Endothelial cell (in vitro differentiated cells): Measurements from ENCODE around the gene CTNNBL1. TPM values are rescaled to one million over a fixed set of nuclear protein-coding genes. Genes with fewer than 3 reads are reported as not detected.

Source experiments
- DNase-seq: peaks from one replicate; pipeline ENCODE4 v3.0.0; 2021; ENCODE audit warnings: low spot score
- H3K27ac Mint-ChIP-seq: one replicate; pipeline ENCODE4 v1.8.0; 2021; ENCODE audit warnings: mixed read lengths, inconsistent platforms; ENCODE audit not compliant: unreplicated experiment
- H3K27me3 Mint-ChIP-seq: one replicate; pipeline ENCODE4 v1.8.0; 2021; ENCODE audit warnings: mild to moderate bottlenecking, moderate library complexity, mixed read lengths, inconsistent platforms; ENCODE audit not compliant: unreplicated experiment
- H3K36me3 Mint-ChIP-seq: one replicate; pipeline ENCODE4 v1.8.0; 2021; ENCODE audit warnings: mild to moderate bottlenecking, low read depth, mixed read lengths, inconsistent platforms; ENCODE audit not compliant: unreplicated experiment
- H3K4me1 Mint-ChIP-seq: one replicate; pipeline ENCODE4 v1.8.0; 2021; ENCODE audit warnings: mild to moderate bottlenecking, mixed read lengths, inconsistent platforms; ENCODE audit not compliant: unreplicated experiment
- H3K4me3 Mint-ChIP-seq: one replicate; pipeline ENCODE4 v1.8.0; 2021; ENCODE audit warnings: mild to moderate bottlenecking, mixed read lengths, inconsistent platforms; ENCODE audit not compliant: unreplicated experiment
- H3K9me3 Mint-ChIP-seq: one replicate; pipeline ENCODE4 v1.8.0; 2021; ENCODE audit warnings: mixed read lengths, inconsistent platforms; ENCODE audit not compliant: unreplicated experiment
- total RNA-seq: library from RNA; stranded (reverse); fragmentation: NEBNext Ultra II Directional; extraction: Animal tissue kit (Norgen Biotek cat#: 25700); gene quantifications from one replicate; pipeline ENCODE4 v1.2.1, GENCODE V29; 2021; ENCODE audit not compliant: unreplicated experiment
- TF ChIP-seq, protein P1 (sequence below): fragments of 200-600 bp; sonication (generic); IDR thresholded peaks from one replicate; pipeline ENCODE4 v1.5.0; 2021; ENCODE audit warnings: antibody characterized with exemption; ENCODE audit not compliant: unreplicated experiment

CTNNBL1 gene
- total RNA-seq, 1 donor from 2014 or later: 84.8 TPM

DNA sequence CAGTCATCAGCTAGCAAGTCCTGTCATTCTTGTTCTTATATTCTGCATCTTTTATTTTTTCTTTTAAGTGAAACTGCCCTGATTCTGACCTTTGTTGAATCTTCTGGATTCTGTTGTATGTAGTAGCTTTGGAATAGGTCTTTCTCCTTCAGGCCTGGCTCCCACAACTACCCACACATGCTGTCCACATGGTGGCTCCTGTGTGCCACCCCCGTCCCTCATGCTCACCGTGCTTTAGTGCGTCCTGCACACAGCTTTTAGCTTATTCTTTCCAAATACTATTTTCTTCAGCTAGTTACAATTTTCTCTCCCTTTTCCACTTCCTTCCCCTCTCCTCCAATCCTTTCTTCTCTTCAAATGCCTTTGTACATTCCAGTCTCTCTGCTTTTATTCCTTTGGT lies 61.8 kb downstream of the CTNNBL1 start:
- H3K4me1 Mint-ChIP-seq: peaks cover 7% of the 10 kb centered on the region
- no peaks in the 10 kb centered on the region for H3K9me3 Mint-ChIP-seq
- H3K27me3 Mint-ChIP-seq: peaks cover 2% of the 10 kb centered on the region
- no peak overlapping the region for H3K4me3 Mint-ChIP-seq
- H3K36me3 Mint-ChIP-seq: peaks cover 19% of the 10 kb centered on the region
- no peak for DNase-seq
- TF ChIP-seq, protein P1, sequence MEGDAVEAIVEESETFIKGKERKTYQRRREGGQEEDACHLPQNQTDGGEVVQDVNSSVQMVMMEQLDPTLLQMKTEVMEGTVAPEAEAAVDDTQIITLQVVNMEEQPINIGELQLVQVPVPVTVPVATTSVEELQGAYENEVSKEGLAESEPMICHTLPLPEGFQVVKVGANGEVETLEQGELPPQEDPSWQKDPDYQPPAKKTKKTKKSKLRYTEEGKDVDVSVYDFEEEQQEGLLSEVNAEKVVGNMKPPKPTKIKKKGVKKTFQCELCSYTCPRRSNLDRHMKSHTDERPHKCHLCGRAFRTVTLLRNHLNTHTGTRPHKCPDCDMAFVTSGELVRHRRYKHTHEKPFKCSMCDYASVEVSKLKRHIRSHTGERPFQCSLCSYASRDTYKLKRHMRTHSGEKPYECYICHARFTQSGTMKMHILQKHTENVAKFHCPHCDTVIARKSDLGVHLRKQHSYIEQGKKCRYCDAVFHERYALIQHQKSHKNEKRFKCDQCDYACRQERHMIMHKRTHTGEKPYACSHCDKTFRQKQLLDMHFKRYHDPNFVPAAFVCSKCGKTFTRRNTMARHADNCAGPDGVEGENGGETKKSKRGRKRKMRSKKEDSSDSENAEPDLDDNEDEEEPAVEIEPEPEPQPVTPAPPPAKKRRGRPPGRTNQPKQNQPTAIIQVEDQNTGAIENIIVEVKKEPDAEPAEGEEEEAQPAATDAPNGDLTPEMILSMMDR: no peak
- no peak overlapping the region for H3K27ac Mint-ChIP-seq

DNA sequence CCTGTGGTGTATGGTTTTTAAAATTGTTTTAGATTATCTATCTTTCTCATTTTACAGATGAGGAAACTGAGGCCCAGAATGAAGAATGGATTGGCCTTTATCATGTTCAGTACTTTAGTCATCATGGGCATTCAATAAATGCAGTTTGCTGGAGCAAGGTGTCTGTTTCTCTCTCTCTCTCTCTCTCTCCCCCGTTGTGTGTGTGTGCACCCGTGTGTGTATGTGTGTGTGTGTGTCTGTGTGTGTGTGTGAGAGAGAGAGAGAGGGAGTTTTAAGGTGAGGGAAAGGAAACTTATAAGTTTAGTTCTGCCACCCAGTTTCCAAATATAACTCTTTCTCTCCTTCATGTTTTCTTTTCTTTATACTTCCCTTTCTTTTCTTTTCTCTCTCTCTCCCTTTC lies 62.4 kb downstream of the CTNNBL1 start:
- Mint-ChIP-seq H3K9me3 (no peaks in the 10 kb centered on the region), H3K4me3 (no peak overlapping the region), H3K27ac (no peak overlapping the region), H3K36me3 (peaks cover 14% of the 10 kb centered on the region), H3K4me1 (peaks cover 7% of the 10 kb centered on the region), H3K27me3 (peaks cover 2% of the 10 kb centered on the region)
- DNase-seq: no peak
- TF ChIP-seq, protein P1: no peak

DNA sequence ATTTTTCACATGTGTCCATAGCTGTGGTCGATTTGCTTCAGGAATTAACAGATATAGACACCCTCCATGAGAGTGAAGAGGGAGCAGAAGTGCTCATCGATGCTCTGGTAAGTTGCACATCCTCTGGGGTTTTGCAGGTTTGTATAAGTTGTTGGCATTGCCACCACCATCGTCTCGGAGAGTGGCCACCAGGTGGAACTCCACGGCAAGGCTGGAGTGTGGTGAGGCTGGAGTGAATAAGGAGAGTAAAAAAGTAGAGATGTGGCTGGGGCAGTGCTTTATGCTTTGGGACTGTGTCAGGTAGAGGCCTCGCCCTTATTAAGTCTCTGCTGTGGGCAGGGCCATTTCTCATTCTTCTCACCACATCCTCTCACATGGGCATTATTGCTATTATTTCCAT lies 63.7 kb downstream of the CTNNBL1 start:
- H3K27ac Mint-ChIP-seq: no peak overlapping the region
- peaks cover 7% of the 10 kb centered on the region for H3K4me1 Mint-ChIP-seq
- TF ChIP-seq, protein P1: no peak
- no peaks in the 10 kb centered on the region for H3K9me3 Mint-ChIP-seq
- H3K36me3 Mint-ChIP-seq: peaks cover 8% of the 10 kb centered on the region
- no peak for DNase-seq
- H3K4me3 Mint-ChIP-seq: peak overlapping the region; percentile 42
- peaks cover 2% of the 10 kb centered on the region for H3K27me3 Mint-ChIP-seq

DNA sequence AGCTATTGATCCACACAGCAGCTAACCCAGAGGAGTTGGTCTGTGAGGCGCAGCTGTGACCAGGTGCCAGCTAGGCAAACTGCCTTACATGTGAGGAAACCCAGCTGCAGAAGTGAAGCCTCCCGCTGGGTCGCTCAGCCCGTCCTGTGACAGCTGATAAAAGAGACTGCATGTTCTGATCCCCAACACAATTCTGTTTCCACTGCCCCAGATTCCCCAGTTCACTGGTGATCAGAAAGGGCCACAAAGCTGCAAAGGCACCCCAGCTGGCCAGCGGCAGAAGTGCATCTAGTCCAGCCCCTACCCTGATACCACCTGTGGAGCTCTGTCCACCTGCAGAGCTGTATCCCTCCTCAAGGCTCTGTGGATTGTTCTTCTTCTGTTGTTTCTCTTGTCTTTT lies 64.5 kb downstream of the CTNNBL1 start:
- DNase-seq: peak; percentile 9
- H3K4me1 Mint-ChIP-seq: peaks cover 7% of the 10 kb centered on the region
- TF ChIP-seq, protein P1: peak; percentile 48
- H3K27ac Mint-ChIP-seq: no peak overlapping the region
- H3K27me3 Mint-ChIP-seq: peaks cover 2% of the 10 kb centered on the region
- peaks cover 8% of the 10 kb centered on the region for H3K36me3 Mint-ChIP-seq
- no peak overlapping the region for H3K4me3 Mint-ChIP-seq
- no peaks in the 10 kb centered on the region for H3K9me3 Mint-ChIP-seq

DNA sequence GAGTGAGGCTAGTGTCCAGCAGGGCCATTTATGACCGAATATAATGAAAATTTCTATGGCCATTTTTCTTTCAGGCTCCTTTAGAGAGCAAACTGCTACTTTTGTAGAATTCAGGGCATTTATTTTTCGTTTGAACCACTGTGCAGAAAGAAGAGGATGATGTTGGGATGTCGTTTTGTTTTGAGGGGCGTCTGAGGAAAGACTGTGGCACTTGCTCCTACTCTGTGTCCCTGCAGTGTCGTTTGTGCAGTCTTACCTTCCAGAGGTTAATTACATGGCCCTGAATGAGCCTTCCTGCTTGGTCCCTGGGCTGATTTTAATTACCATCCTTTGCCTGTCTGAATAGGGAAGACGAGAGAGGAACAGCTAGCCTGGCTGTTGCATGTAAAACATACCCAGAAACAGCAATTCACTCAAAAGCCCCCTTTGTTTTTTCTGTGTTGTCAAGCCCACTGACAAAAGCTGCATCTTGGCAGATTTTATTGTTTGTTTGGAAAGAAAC lies 65.3 kb downstream of the CTNNBL1 start:
- peaks cover 7% of the 10 kb centered on the region for H3K4me1 Mint-ChIP-seq
- H3K27me3 Mint-ChIP-seq: peaks cover 2% of the 10 kb centered on the region
- H3K36me3 Mint-ChIP-seq: peaks cover 8% of the 10 kb centered on the region
- no peak overlapping the region for H3K27ac Mint-ChIP-seq
- DNase-seq: no peak
- TF ChIP-seq, protein P1: no peak
- no peak overlapping the region for H3K4me3 Mint-ChIP-seq
- H3K9me3 Mint-ChIP-seq: no peaks in the 10 kb centered on the region
